WERI-Rb-1 (cell line): ENCODE measurements around the gene TACR2.
A peak's percentile ranks its signal among the peaks of the same experiment; 100 is the strongest.

Experiments used
- DNase-seq: peaks from one replicate; pipeline ENCODE4 v3.0.0-alpha.2; 2020
- H3K27ac ChIP-seq: fragments of 250-450 bp; sonication (Bioruptor Pico); 2 replicates; pipeline ENCODE4 v1.5.1; 2020; ENCODE audit warnings: mild to moderate bottlenecking, moderate library complexity
- H3K27me3 ChIP-seq: fragments of 250-450 bp; sonication (Bioruptor Pico); 2 replicates; pipeline ENCODE4 v1.5.1; 2021; ENCODE audit warnings: mild to moderate bottlenecking, low read depth, moderate library complexity; ENCODE audit not compliant: insufficient read depth, severe bottlenecking
- H3K36me3 ChIP-seq: fragments of 250-450 bp; sonication (Bioruptor Pico); 2 replicates; pipeline ENCODE4 v1.5.1; 2020; ENCODE audit warnings: mild to moderate bottlenecking, moderate library complexity
- H3K4me3 ChIP-seq: 2 replicates; pipeline ENCODE4 v1.5.1; 2011; ENCODE audit warnings: low read depth, mild to moderate bottlenecking, control low read depth, low read length
- H3K9me3 ChIP-seq: fragments of 250-450 bp; sonication (Bioruptor Pico); 2 replicates; pipeline ENCODE4 v1.5.1; 2021; ENCODE audit warnings: mild to moderate bottlenecking, moderate library complexity; ENCODE audit not compliant: severe bottlenecking
- TF ChIP-seq, protein P1 (sequence below): IDR thresholded peaks from 2 replicates; pipeline ENCODE4 v1.5.1; 2011; ENCODE audit warnings: low read depth, mild to moderate bottlenecking, control low read depth, inconsistent platforms, low read length

The TACR2 gene

DNA sequence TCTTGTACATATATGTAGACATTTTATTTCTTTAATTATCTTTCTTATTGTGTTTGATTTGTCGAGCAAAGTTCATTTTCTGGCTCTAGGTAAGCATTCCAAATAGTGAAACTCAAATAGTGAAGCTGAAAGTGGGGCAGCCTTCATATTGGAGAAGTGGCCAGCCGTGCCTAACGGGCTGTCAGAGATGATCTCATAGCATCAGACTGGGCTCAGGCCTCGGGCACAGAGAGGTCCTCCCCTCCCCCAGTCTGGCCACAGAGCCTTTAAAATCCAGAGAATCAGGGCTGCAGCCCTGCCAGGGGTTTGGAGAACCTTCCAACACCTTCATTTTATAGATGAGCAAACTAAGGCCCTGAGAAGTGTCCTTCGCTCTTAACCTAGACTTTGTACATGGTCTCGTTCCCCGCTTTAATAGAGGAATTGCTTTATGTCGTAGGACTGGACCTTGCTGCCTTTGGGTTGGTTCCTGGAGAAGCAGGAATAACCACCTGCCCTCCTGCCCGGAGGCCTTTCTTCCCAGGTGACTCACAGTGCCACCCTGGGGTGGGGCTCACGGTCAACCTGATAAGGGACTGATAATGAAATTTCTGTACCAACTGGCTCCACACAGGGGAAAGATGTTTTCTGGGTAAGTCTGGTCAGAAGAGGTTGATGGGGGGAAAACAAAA, 41.8 kb upstream of the TACR2 start:
- Histone ChIP-seq H3K4me3 (no peak overlapping the region), H3K36me3 (no peaks in the 10 kb centered on the region; the same call in 1 of the 2 replicates), H3K27me3 (no peaks in the 10 kb centered on the region), H3K27ac (peak overlapping the region; percentile 55), H3K9me3 (no peaks in the 10 kb centered on the region)
- DNase-seq, result peak; percentile 55
- TF ChIP-seq, protein P1, sequence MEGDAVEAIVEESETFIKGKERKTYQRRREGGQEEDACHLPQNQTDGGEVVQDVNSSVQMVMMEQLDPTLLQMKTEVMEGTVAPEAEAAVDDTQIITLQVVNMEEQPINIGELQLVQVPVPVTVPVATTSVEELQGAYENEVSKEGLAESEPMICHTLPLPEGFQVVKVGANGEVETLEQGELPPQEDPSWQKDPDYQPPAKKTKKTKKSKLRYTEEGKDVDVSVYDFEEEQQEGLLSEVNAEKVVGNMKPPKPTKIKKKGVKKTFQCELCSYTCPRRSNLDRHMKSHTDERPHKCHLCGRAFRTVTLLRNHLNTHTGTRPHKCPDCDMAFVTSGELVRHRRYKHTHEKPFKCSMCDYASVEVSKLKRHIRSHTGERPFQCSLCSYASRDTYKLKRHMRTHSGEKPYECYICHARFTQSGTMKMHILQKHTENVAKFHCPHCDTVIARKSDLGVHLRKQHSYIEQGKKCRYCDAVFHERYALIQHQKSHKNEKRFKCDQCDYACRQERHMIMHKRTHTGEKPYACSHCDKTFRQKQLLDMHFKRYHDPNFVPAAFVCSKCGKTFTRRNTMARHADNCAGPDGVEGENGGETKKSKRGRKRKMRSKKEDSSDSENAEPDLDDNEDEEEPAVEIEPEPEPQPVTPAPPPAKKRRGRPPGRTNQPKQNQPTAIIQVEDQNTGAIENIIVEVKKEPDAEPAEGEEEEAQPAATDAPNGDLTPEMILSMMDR, result no peak

DNA sequence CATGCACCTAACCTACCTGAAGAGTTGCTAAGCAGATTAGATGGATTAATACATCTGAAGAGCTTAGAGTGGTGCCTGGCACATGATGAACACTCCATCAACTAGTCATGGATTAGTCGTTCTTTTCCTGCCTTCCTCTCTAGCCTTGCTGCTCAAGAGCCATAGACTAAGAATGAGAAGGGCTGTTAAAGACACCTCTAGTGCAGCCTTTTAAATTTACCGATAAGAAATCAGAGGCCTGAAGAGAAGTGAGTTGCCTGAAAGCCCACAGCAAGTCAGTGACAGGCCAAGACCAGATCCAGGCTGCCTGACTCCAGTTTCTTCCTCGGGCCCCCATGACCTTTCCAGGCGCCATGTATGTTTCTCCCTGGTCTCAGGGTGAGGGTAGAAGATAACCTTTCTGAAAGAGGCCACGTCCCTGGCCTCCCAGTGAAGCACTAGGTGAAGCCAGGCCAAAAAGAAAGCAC, 41.1 kb upstream of the TACR2 start:
- Histone ChIP-seq H3K27me3 (no peaks in the 10 kb centered on the region), H3K36me3 (no peaks in the 10 kb centered on the region; the same call in 1 of the 2 replicates), H3K4me3 (no peak overlapping the region), H3K9me3 (no peaks in the 10 kb centered on the region), H3K27ac (peak overlapping the region; percentile 55)
- DNase-seq, result peak; percentile 56
- TF ChIP-seq, protein P1, result no peak

DNA sequence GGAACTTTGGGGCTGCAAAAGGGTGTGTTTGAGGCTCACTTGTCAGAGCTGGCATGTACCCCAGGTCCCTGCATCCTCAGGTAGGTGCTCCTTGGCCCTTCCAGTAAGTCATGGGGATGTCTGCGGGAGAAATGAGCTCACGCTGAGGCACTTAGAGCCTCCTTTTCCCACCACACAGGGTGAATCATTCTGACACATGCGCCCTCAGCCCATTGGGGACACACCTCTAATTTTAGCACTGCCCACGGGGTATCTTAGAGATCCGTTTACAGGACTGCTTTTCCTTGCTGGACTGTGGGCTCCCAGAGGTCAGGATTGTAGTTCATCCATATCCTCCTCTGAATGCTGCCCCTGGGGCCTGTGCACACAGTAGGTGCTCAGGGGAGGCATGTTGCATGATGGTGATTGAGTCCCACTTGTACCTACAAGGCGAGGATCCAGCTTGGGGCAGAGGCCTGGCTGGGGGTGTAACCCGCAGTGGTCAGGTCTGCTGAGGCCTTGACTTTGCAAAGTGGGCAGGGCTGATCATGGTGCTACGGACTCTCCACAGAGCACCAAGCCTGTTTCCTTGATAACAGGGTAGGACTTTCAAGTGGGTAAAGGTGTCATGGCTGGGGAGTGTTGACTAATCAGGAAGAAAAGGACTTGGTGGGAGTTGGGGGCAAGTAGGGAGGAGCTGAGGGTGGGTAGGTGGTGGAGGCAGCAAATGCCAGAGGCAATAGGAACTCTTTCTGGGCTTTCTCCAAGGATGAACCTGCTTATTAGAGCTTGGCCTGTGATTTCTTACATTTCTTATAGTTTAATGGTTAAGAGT, 40.4 kb upstream of the TACR2 start:
- no peak overlapping the region for H3K4me3 ChIP-seq
- DNase-seq, result no peak
- H3K9me3 ChIP-seq, result no peaks in the 10 kb centered on the region
- H3K27ac ChIP-seq, result peak overlapping the region; percentile 33; the same call in 1 of the 2 replicates
- H3K27me3 ChIP-seq, result no peaks in the 10 kb centered on the region
- TF ChIP-seq, protein P1, result no peak
- H3K36me3 ChIP-seq, result no peaks in the 10 kb centered on the region; the same call in 1 of the 2 replicates

DNA sequence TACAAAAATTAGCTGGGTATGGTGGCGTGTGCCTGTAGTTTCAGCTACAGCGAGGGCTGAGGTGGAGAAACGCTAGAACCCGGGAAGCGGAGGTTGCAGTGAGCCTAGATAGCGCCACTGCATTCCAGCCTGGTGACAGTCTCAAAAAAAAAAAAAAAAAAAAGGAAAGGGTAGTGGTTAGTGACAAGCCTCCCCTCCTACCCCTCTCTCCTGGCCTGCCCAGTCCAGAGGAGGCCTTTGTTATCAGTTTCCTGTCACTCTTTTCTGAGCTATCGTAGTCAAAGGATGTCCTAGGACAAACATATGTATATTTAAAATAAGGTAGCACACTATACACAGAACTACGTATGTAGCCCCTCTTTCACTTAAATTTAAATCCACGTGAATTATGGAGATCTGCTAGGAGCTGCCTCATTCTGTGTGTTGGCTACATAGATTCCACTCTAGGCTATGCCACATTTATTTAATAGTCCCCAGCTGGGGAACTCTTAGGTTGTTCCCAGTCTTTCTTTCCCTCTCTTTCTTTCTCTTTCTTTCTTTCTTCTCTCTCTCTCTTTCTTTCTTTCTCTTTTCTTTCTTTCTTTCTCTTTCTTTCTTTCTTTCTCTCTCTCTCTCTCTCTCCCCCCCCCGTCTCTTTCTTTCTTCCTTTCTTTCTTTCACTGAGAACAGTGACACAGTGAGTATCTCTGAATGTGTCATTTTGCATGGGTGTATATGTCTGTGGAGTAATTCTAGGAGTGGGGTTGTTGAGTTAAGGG, 38.5 kb upstream of the TACR2 start:
- H3K27me3 ChIP-seq, result no peaks in the 10 kb centered on the region
- H3K36me3 ChIP-seq, result no peaks in the 10 kb centered on the region
- H3K27ac ChIP-seq, result no peak overlapping the region
- TF ChIP-seq, protein P1, result no peak
- no peak overlapping the region for H3K4me3 ChIP-seq
- no peaks in the 10 kb centered on the region for H3K9me3 ChIP-seq
- no peak for DNase-seq

DNA sequence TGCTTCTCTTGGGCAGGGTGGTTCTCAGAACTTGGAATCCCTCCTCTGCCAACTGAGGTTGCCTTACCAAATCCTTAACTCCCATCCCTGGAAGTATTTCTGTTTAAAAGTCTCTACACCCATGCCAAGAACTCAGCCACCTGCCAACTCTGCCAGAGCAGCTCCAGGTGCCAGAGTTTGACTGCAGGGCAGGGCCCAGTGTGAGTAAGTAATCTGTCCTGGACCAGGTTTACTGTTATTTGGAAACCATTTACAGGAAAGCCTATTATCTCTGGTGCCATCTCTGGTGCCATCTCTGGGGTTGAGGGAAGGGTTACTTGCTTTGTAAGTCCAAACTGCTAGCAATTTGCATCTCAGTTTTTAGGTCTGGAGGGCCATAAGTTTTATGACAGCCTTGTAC, 37.1 kb upstream of the TACR2 start:
- H3K36me3 ChIP-seq, result no peaks in the 10 kb centered on the region
- TF ChIP-seq, protein P1, result no peak
- no peaks in the 10 kb centered on the region for H3K27me3 ChIP-seq
- no peaks in the 10 kb centered on the region for H3K9me3 ChIP-seq
- no peak for DNase-seq
- no peak overlapping the region for H3K4me3 ChIP-seq
- no peak overlapping the region for H3K27ac ChIP-seq
